ENCODE results near the gene MFSD2B.

Gene MFSD2B

DNA sequence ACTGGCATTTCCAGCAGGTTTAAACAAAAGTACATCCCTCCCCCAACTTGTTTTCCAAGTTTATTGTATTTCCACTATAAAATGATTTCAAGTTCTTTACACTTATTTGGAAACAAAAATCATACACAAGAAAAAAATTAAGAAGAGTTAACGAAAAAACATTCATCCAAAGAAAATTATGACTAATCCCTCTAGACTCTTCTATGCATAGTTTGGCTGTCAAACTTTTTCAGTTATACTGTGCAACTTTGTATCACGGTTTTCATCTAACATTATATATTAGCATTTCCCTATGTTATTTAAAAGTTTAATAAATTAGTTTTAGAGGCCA lies 36.7 kb downstream of the MFSD2B start:
- peak; percentile 10 for DNase-seq (ENCODE audit: low read depth)
- TF ChIP-seq, protein P1, sequence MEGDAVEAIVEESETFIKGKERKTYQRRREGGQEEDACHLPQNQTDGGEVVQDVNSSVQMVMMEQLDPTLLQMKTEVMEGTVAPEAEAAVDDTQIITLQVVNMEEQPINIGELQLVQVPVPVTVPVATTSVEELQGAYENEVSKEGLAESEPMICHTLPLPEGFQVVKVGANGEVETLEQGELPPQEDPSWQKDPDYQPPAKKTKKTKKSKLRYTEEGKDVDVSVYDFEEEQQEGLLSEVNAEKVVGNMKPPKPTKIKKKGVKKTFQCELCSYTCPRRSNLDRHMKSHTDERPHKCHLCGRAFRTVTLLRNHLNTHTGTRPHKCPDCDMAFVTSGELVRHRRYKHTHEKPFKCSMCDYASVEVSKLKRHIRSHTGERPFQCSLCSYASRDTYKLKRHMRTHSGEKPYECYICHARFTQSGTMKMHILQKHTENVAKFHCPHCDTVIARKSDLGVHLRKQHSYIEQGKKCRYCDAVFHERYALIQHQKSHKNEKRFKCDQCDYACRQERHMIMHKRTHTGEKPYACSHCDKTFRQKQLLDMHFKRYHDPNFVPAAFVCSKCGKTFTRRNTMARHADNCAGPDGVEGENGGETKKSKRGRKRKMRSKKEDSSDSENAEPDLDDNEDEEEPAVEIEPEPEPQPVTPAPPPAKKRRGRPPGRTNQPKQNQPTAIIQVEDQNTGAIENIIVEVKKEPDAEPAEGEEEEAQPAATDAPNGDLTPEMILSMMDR (conservative IDR thresholded peaks at IDR 0.05; ENCODE audit: control insufficient read depth, insufficient read depth, low read depth, low read length), result no peak
- H3K4me3 ChIP-seq (ENCODE audit: control insufficient read depth, low read depth, low read length), result peak overlapping the region; percentile 96

DNA sequence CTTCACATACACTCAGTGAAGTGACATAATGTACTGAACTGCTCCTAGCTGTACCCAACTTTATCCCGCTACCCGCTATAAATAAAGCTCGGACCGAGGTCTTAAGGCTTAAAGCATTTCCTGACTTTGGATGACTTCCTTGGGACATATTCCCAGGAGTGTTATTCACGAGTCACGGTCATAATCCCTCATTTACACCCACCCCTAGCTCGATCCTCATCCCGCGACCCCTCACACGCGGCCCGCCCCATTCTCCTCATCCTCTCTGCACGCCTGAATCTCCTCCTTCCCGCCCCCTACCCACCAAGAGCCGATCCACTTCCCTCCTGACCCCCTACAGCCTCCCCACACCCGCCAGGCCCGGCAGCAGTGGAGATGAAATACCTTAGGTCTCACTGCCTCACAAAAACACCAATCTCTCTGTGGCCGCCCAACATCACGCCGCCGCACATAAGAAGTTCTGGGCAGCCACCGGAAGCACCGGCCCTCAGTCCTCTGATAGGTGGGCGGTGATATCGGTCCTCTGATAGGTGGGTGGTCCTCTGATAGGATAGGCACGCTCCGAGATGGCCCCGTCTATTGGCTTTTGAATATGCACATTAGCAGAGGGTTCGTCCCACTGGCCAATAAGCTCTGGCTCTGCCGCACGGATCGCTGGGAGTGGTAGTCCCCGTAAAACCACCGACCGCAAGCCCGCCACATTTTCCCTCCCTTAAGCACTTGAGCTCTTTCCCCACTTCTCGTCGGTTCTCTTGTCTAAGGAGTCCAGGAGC lies 37.2 kb downstream of the MFSD2B start, which contains the start of gene WDCP:
Gene WDCP, minus strand, starts transcription at position 462 of the 773 bp plus-strand sequence. CDS start 7,897 bp downstream, outside the sequence.
- peak; percentile 98 for DNase-seq (ENCODE audit: low read depth)
- TF ChIP-seq, protein P1 (conservative IDR thresholded peaks at IDR 0.05; ENCODE audit: control insufficient read depth, insufficient read depth, low read depth, low read length), result no peak
- H3K4me3 ChIP-seq (ENCODE audit: control insufficient read depth, low read depth, low read length), result peak within 1 kb of the TSS; percentile 96

DNA sequence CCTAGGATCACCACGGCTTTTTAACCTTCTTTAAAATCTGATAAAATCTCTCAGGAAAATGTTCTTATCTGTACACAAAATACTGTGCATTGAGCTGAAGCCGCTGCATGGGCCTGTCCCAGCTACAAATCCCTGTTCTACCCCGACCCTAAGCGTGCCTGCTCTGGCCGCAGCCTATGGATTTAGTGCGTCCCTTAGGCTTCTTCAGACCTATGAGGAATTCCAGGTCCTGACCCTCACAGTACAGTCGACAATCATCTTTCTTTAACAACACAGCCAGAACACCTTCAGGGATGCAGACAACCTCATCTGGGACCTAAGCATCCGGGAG lies 37.8 kb downstream of the MFSD2B start:
- no peak overlapping the region for H3K4me3 ChIP-seq (ENCODE audit: control insufficient read depth, low read depth, low read length)
- TF ChIP-seq, protein P1 (conservative IDR thresholded peaks at IDR 0.05; ENCODE audit: control insufficient read depth, insufficient read depth, low read depth, low read length), result no peak
- DNase-seq (ENCODE audit: low read depth), result no peak

DNA sequence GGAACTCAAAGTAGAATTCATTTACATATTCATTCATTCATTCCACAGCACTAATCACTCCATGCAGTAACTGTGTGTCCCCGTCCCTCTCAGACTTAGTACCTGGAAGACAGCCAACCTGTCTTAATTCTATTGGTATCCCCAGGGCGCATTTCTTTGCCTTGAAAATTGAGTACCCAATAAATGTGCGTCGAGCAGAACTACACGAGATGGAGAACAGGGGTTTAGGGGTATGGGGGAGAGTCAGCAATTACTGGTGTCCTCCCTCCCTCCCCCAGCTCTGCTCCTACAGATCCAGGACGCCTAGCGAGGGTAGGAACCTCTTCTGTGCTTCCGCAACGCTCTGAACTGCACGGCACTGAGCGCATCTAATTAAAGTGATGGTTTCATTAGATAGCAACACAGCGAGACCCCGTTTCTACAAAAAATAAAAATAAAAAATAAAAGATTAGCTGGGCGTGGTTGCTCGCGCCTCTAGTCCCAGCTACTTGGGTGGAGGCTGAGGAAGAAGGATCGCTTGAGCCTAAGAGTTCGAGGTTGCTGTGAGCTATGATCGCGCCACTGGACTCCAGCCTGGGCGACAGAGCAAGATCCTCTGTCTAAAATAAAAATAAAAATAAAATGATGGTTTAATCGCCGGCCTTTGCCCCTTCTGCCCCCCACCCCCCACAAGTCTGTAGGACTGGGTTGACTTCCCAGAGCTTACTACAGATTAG lies 39.0 kb downstream of the MFSD2B start:
- DNase-seq (ENCODE audit: low read depth), result no peak
- TF ChIP-seq, protein P1 (conservative IDR thresholded peaks at IDR 0.05; ENCODE audit: control insufficient read depth, insufficient read depth, low read depth, low read length), result no peak
- H3K4me3 ChIP-seq (ENCODE audit: control insufficient read depth, low read depth, low read length), result peak overlapping the region; percentile 68

DNA sequence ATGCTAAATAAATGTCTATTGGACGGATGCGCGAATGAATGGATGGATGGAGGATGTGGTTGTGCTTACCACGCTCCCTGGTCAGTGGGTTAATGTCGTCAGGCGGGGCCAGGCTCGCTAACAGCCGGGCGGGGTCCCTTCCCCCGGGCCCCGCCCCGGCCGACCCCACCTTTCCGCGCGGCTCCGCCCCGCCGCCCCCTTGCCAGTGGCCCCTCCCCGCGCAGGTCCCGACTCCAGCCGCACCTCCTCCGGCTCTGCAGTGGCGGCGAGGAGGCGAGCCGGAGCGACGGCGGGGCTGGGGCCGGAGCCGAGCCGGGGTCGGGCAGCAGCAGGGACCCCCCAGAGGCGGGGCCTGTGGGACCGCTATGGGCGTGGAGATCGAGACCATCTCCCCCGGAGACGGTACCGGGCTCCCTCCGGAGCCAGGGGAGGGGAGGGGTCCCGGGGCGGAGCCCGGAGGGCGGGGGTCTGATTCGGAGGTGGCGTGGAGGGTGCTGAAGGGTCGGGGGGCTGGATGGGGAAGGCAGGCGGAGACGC lies 39.7 kb downstream of the MFSD2B start, which contains the start of gene FKBP1B:
Gene FKBP1B, plus strand, starts transcription at position 257 of the 537 bp plus-strand sequence. Its CDS starts 109 bp downstream, at position 366.
- peak; percentile 61 for DNase-seq (ENCODE audit: low read depth)
- TF ChIP-seq, protein P1 (conservative IDR thresholded peaks at IDR 0.05; ENCODE audit: control insufficient read depth, insufficient read depth, low read depth, low read length), result no peak
- H3K4me3 ChIP-seq (ENCODE audit: control insufficient read depth, low read depth, low read length), result peak within 1 kb of the TSS; percentile 68

DNA sequence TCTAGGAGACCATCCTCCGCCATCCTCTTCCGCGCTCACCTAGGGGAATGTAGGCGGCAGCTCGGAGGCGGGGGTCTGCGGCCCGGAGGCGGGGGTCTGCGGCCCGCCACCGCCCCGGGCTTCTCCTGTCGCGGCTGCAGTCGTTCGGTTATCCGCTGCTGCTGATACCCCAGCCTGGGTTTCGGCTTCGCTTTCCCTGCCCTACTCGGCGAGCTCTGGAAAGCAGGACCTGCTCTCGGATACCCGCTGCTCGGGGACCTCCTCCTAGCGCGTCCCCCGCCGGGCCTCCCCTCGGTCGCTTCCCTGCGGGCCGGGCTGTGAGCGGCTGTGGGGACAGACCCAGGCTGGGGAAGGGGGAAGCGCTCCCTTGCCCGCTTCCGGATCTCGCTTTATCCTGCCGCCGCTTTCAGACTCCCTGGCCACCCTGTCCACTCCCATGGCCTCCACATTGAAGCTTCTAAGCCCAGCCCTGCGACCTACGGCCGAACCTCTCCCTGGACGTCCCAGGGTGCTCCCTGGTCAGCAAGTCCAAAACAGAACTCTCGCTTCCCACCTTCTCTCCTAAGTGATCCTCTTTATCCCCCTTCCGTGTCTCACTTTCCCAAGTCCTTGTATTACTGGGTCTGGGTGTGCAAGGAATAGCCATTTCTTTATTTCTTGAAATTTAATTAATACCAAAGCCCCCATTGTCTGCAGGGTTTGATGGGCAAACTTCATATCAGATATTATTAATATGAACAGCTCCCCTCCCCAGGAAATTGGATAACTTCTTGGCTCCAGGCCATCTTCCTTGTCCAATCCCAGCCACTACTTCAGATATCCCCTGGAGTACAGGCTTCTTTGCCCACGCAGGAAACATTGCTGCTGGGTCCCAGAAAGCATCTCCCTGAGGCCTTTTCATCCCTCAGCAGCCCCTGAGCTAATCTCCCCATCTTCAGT lies 40.4 kb downstream of the MFSD2B start:
- TF ChIP-seq, protein P1 (conservative IDR thresholded peaks at IDR 0.05; ENCODE audit: control insufficient read depth, insufficient read depth, low read depth, low read length), result no peak
- peak overlapping the region; percentile 68 for H3K4me3 ChIP-seq (ENCODE audit: control insufficient read depth, low read depth, low read length)
- DNase-seq (ENCODE audit: low read depth), result peak; percentile 18
